DOHH2 (cell line): Measurements from ENCODE around the gene TBC1D16.

Experiments used
- H3F3A ChIP-seq: fragments of 200-600 bp; sonication (generic), shearing (Covaris generic); 2 replicates; pipeline ENCODE4 v1.6.0; 2016; ENCODE audit warnings: antibody characterized with exemption, mild to moderate bottlenecking; ENCODE audit not compliant: control insufficient read depth, insufficient read depth
- H3K27ac ChIP-seq: fragments of 200-600 bp; sonication (generic); 2 replicates; pipeline ENCODE4 v1.5.1; 2014; ENCODE audit warnings: low read depth, mild to moderate bottlenecking, low read length, moderate library complexity
- H3K27me3 ChIP-seq: fragments of 200-600 bp; sonication (generic); 2 replicates; pipeline ENCODE4 v1.6.1; 2014; ENCODE audit warnings: mild to moderate bottlenecking, low read length, mixed read lengths; ENCODE audit not compliant: control insufficient read depth
- H3K36me3 ChIP-seq: fragments of 200-600 bp; sonication (generic); 2 replicates; pipeline ENCODE4 v1.6.1; 2014; ENCODE audit warnings: mild to moderate bottlenecking, low read length, moderate library complexity, mixed read lengths; ENCODE audit not compliant: control insufficient read depth
- H3K4me1 ChIP-seq: fragments of 200-600 bp; sonication (generic); 2 replicates; pipeline ENCODE4 v1.6.1; 2014; ENCODE audit warnings: mild to moderate bottlenecking, low read length, mixed read lengths; ENCODE audit not compliant: control insufficient read depth
- H3K4me2 ChIP-seq: fragments of 200-600 bp; sonication (generic); 2 replicates; pipeline ENCODE4 v1.6.0; 2014; ENCODE audit warnings: mild to moderate bottlenecking, low read length, moderate library complexity
- H3K4me3 ChIP-seq: fragments of 200-600 bp; sonication (generic); 2 replicates; pipeline ENCODE4 v1.5.1; 2014; ENCODE audit warnings: mild to moderate bottlenecking, low read length, mixed read lengths
- H3K79me2 ChIP-seq: fragments of 200-600 bp; sonication (generic); 2 replicates; pipeline ENCODE4 v1.6.1; 2014; ENCODE audit warnings: mild to moderate bottlenecking, low read length, mixed read lengths; ENCODE audit not compliant: control insufficient read depth
- H3K9me2 ChIP-seq: fragments of 200-600 bp; sonication (generic); replicated peaks from 2 replicates; pipeline ENCODE4 v1.6.1; 2014; ENCODE audit warnings: mild to moderate bottlenecking, low read length, mixed read lengths; ENCODE audit not compliant: control insufficient read depth
- H3K9me3 ChIP-seq: fragments of 200-600 bp; sonication (generic); 2 replicates; pipeline ENCODE4 v1.6.1; 2014; ENCODE audit warnings: antibody characterized with exemption, low read length, mixed read lengths; ENCODE audit not compliant: control insufficient read depth, insufficient read depth
- H4K20me1 ChIP-seq: fragments of 200-600 bp; sonication (generic); 2 replicates; pipeline ENCODE4 v1.6.0; 2014; ENCODE audit warnings: low read depth, mild to moderate bottlenecking, antibody characterized with exemption, low read length, moderate library complexity; ENCODE audit not compliant: control insufficient read depth, insufficient read depth
- EZH2phosphoT487 ChIP-seq: fragments of 200-600 bp; sonication (generic); IDR thresholded peaks from 2 replicates; pipeline ENCODE4 v1.6.1; 2017; ENCODE audit warnings: borderline replicate concordance, mild to moderate bottlenecking, antibody characterized with exemption, low read length, moderate library complexity, mixed read lengths
- TF ChIP-seq, protein P1 (sequence below): fragments of 200-600 bp; sonication (generic); IDR thresholded peaks from one replicate; pipeline ENCODE4 v1.5.1; 2014; ENCODE audit warnings: antibody characterized with exemption, mild to moderate bottlenecking, low read depth, low read length; ENCODE audit not compliant: poor library complexity, severe bottlenecking

Gene TBC1D16

DNA sequence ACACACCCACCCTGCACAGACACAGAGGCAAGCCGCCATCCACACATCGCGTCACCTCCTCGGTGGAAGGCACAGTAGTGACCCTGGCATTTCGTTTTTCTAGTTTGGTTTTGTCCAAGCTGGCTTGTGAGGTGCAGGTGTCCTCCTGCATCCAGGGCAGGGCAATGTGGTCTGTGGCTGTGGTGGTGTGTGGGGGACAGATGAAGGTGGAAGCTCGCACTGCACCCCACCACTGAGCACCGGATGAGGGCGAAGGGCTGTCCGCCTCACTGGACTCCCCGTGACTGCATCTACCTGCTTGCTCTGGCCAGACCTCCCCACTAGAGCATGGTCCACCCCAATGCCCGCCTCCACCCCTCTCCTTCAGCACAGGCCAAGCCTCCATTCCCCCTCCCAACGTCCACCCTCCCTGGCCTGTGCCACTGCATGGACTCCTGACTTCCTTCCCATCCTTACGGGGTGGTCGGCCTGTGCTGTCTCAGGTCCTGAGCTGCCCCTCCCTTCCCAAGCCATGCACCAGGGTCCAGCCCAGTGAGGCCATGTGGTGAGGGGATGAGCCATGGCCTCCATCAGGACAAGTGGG is 117.7 kb downstream of the TBC1D16 start:
- Histone ChIP-seq H3K36me3 (no peaks in the 10 kb centered on the region), H3K4me2 (no peak overlapping the region), H3K9me2 (no peaks in the 10 kb centered on the region), H3K4me1 (peaks cover 5% of the 10 kb centered on the region; the same call in 1 of the 2 replicates), H3K9me3 (no peaks in the 10 kb centered on the region), H4K20me1 (no peaks in the 10 kb centered on the region), H3F3A (no peaks in the 10 kb centered on the region), H3K27ac (no peak overlapping the region), H3K4me3 (no peak overlapping the region), H3K27me3 (peaks cover 3% of the 10 kb centered on the region; the same call in 1 of the 2 replicates), H3K79me2 (no peaks in the 10 kb centered on the region)
- TF ChIP-seq, protein P1, sequence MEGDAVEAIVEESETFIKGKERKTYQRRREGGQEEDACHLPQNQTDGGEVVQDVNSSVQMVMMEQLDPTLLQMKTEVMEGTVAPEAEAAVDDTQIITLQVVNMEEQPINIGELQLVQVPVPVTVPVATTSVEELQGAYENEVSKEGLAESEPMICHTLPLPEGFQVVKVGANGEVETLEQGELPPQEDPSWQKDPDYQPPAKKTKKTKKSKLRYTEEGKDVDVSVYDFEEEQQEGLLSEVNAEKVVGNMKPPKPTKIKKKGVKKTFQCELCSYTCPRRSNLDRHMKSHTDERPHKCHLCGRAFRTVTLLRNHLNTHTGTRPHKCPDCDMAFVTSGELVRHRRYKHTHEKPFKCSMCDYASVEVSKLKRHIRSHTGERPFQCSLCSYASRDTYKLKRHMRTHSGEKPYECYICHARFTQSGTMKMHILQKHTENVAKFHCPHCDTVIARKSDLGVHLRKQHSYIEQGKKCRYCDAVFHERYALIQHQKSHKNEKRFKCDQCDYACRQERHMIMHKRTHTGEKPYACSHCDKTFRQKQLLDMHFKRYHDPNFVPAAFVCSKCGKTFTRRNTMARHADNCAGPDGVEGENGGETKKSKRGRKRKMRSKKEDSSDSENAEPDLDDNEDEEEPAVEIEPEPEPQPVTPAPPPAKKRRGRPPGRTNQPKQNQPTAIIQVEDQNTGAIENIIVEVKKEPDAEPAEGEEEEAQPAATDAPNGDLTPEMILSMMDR: no peak
- no peak for TF ChIP-seq EZH2phosphoT487

- Histone ChIP-seq H3K36me3 (no peaks in the 10 kb centered on the region), H3K4me2 (no peak overlapping the region), H3K9me2 (no peaks in the 10 kb centered on the region), H3F3A (no peaks in the 10 kb centered on the region), H3K4me1 (peaks cover 5% of the 10 kb centered on the region; the same call in 1 of the 2 replicates), H4K20me1 (no peaks in the 10 kb centered on the region), H3K27me3 (peaks cover 3% of the 10 kb centered on the region; the same call in 1 of the 2 replicates), H3K27ac (no peak overlapping the region), H3K9me3 (no peaks in the 10 kb centered on the region), H3K4me3 (no peak overlapping the region), H3K79me2 (no peaks in the 10 kb centered on the region)
- TF ChIP-seq EZH2phosphoT487: no peak
- TF ChIP-seq, protein P1: no peak
Observed at GRCh38 chr17:79916991-79917901, 118.4 kb downstream of the TBC1D16 start.

- Histone ChIP-seq H3K36me3 (no peaks in the 10 kb centered on the region), H3K4me2 (no peak overlapping the region), H3K4me1 (peaks cover 5% of the 10 kb centered on the region; the same call in 1 of the 2 replicates), H3K4me3 (no peak overlapping the region), H4K20me1 (no peaks in the 10 kb centered on the region), H3F3A (no peaks in the 10 kb centered on the region), H3K9me3 (no peaks in the 10 kb centered on the region), H3K27ac (no peak overlapping the region), H3K79me2 (no peaks in the 10 kb centered on the region), H3K27me3 (no peaks in the 10 kb centered on the region; the same call in 1 of the 2 replicates), H3K9me2 (no peaks in the 10 kb centered on the region)
- TF ChIP-seq, protein P1: no peak
- TF ChIP-seq EZH2phosphoT487: no peak
Observed at GRCh38 chr17:79916506-79916905, 119.2 kb downstream of the TBC1D16 start.
